KMS-11 (cell line): ENCODE data around the gene EPHA5.

Experiments used
- H2AFZ ChIP-seq: fragments of 200-600 bp; sonication (generic); 2 replicates; pipeline ENCODE4 v1.6.1; 2016; ENCODE audit warnings: antibody characterized with exemption, mixed run types, low read depth
- H3K27ac ChIP-seq: fragments of 200-600 bp; sonication (generic); 2 replicates; pipeline ENCODE4 v1.6.1; 2016; ENCODE audit warnings: mild to moderate bottlenecking, mixed run types
- H3K27me3 ChIP-seq: fragments of 200-600 bp; sonication (generic); 2 replicates; pipeline ENCODE4 v1.6.1; 2017; ENCODE audit warnings: mild to moderate bottlenecking, low read depth, mixed run types, moderate library complexity; ENCODE audit not compliant: insufficient read depth
- H3K36me3 ChIP-seq: fragments of 200-600 bp; sonication (generic); 2 replicates; pipeline ENCODE4 v1.6.1; 2017; ENCODE audit warnings: mild to moderate bottlenecking, mixed run types; ENCODE audit not compliant: insufficient read depth
- H3K4me1 ChIP-seq: fragments of 200-600 bp; sonication (generic); 2 replicates; pipeline ENCODE4 v1.6.1; 2016; ENCODE audit warnings: mild to moderate bottlenecking, low read depth, mixed run types; ENCODE audit not compliant: poor library complexity, severe bottlenecking
- H3K4me2 ChIP-seq: fragments of 200-600 bp; sonication (generic); 2 replicates; pipeline ENCODE4 v1.7.0; 2016; ENCODE audit warnings: mild to moderate bottlenecking, mixed run types
- H3K4me3 ChIP-seq: fragments of 200-600 bp; sonication (generic); IDR thresholded peaks from 2 replicates; pipeline ENCODE4 v1.6.1; 2017; ENCODE audit warnings: low read depth, low read length, mixed read lengths; ENCODE audit not compliant: insufficient read depth
- H3K79me2 ChIP-seq: fragments of 200-600 bp; sonication (generic); 2 replicates; pipeline ENCODE4 v1.6.1; 2016; ENCODE audit warnings: low read depth, mixed run types; ENCODE audit not compliant: insufficient read depth
- H3K9ac ChIP-seq: fragments of 200-600 bp; sonication (generic); 2 replicates; pipeline ENCODE4 v1.6.1; 2016; ENCODE audit warnings: mild to moderate bottlenecking, mixed run types
- H4K20me1 ChIP-seq: fragments of 200-600 bp; sonication (generic); 2 replicates; pipeline ENCODE4 v1.6.1; 2016; ENCODE audit warnings: mild to moderate bottlenecking, mixed run types; ENCODE audit not compliant: insufficient read depth
- CTCF ChIP-seq: fragments of 200-600 bp; sonication (generic); conservative IDR thresholded peaks from 2 replicates; pipeline ENCODE4 v1.6.1; 2017; ENCODE audit warnings: low read depth, mild to moderate bottlenecking, antibody characterized with exemption, low read length, moderate library complexity, mixed read lengths

The EPHA5 gene

GRCh38 chr4:65344278-65344825, 325.9 kb downstream of the EPHA5 start:
- no peak overlapping the region for H2AFZ ChIP-seq
- H3K27ac ChIP-seq: no peak overlapping the region
- H3K9ac ChIP-seq: no peak overlapping the region
- no peaks in the 10 kb centered on the region for H3K27me3 ChIP-seq
- H3K4me2 ChIP-seq: no peak overlapping the region
- H3K79me2 ChIP-seq: no peaks in the 10 kb centered on the region
- no peaks in the 10 kb centered on the region for H3K36me3 ChIP-seq
- H3K4me1 ChIP-seq: no peaks in the 10 kb centered on the region
- no peak for TF ChIP-seq CTCF
- H3K4me3 ChIP-seq: no peak overlapping the region
- no peaks in the 10 kb centered on the region for H4K20me1 ChIP-seq

- H3K4me3 ChIP-seq: no peak overlapping the region
- no peak for TF ChIP-seq CTCF
- no peaks in the 10 kb centered on the region for H3K36me3 ChIP-seq
- no peaks in the 10 kb centered on the region for H3K27me3 ChIP-seq
- no peak overlapping the region for H3K27ac ChIP-seq
- H3K4me2 ChIP-seq: no peak overlapping the region
- H3K79me2 ChIP-seq: no peaks in the 10 kb centered on the region
- no peak overlapping the region for H2AFZ ChIP-seq
- H3K9ac ChIP-seq: no peak overlapping the region
- H3K4me1 ChIP-seq: no peaks in the 10 kb centered on the region
- H4K20me1 ChIP-seq: no peaks in the 10 kb centered on the region
These were observed 326.9 kb downstream of the EPHA5 start for GRCh38 chr4:65343342-65343741.

GRCh38 chr4:65341557-65341956, 328.7 kb downstream of the EPHA5 start:
- no peak for TF ChIP-seq CTCF
- Histone ChIP-seq H3K27ac (no peak overlapping the region), H3K4me3 (no peak overlapping the region), H3K4me1 (no peaks in the 10 kb centered on the region), H2AFZ (no peak overlapping the region), H4K20me1 (no peaks in the 10 kb centered on the region), H3K27me3 (no peaks in the 10 kb centered on the region), H3K36me3 (no peaks in the 10 kb centered on the region), H3K4me2 (no peak overlapping the region), H3K9ac (no peak overlapping the region), H3K79me2 (no peaks in the 10 kb centered on the region)

GRCh38 chr4:65340382-65341109, 329.7 kb downstream of the EPHA5 start:
- no peaks in the 10 kb centered on the region for H3K79me2 ChIP-seq
- H3K9ac ChIP-seq: no peak overlapping the region
- H3K4me2 ChIP-seq: no peak overlapping the region
- no peak overlapping the region for H2AFZ ChIP-seq
- H3K27ac ChIP-seq: no peak overlapping the region
- no peak for TF ChIP-seq CTCF
- no peaks in the 10 kb centered on the region for H3K36me3 ChIP-seq
- H4K20me1 ChIP-seq: no peaks in the 10 kb centered on the region
- no peaks in the 10 kb centered on the region for H3K27me3 ChIP-seq
- no peak overlapping the region for H3K4me3 ChIP-seq
- no peaks in the 10 kb centered on the region for H3K4me1 ChIP-seq
